NCI-H1436 (cell line): Measurements from ENCODE around the gene RBBP4.
A peak's percentile ranks its signal among the peaks of the same experiment; 100 is the strongest.
"Not testable (repeated sequence)": the region's sequence is repeated elsewhere in the genome, so short reads cannot be mapped to it uniquely, and the experiment has no call there.

Experiments
- DNase-seq: peaks from one replicate; lab custom pipeline; 2025; lab: John Stamatoyannopoulos, UW

RBBP4 gene

GRCh38 chr1:32693455-32694174 is 42.6 kb downstream of the RBBP4 start:
- DNase-seq: no peak

GRCh38 chr1:32695098-32695904 is 44.3 kb downstream of the RBBP4 start:
- no peak for DNase-seq

GRCh38 chr1:32696041-32696440 is 45.0 kb downstream of the RBBP4 start:
- DNase-seq: no peak

- not testable (repeated sequence) for DNase-seq
Measured at GRCh38 chr1:32696996-32697395, 46.0 kb downstream of the RBBP4 start.

GRCh38 chr1:32701421-32701911 is 50.5 kb downstream of the RBBP4 start:
- no peak for DNase-seq

GRCh38 chr1:32701951-32702598 is 51.1 kb downstream of the RBBP4 start:
- DNase-seq: no peak

GRCh38 chr1:32702599-32703478 is 51.8 kb downstream of the RBBP4 start, which contains the start of gene SYNC:
SYNC (minus strand) TSS chr1:32702770; CDS start chr1:32702660, 110 bp downstream.
- no peak for DNase-seq

GRCh38 chr1:32703479-32704291 is 52.7 kb downstream of the RBBP4 start:
- no peak for DNase-seq

- DNase-seq: no peak
Measured at GRCh38 chr1:32705516-32705915, 54.5 kb downstream of the RBBP4 start.

- DNase-seq: no peak
Measured at GRCh38 chr1:32706491-32706890, 55.5 kb downstream of the RBBP4 start.

GRCh38 chr1:32709075-32709474 is 58.1 kb downstream of the RBBP4 start:
- DNase-seq: peak; percentile 18

- DNase-seq: no peak
Measured at GRCh38 chr1:32709476-32709875, 58.5 kb downstream of the RBBP4 start.

- DNase-seq: not testable (repeated sequence)
Measured at GRCh38 chr1:32711221-32711620, 60.2 kb downstream of the RBBP4 start.

- DNase-seq: no peak
Measured at GRCh38 chr1:32713081-32713480, 62.1 kb downstream of the RBBP4 start.

GRCh38 chr1:32714277-32714676 is 63.3 kb downstream of the RBBP4 start:
- no peak for DNase-seq

GRCh38 chr1:32715901-32716311 is 64.9 kb downstream of the RBBP4 start:
- DNase-seq: no peak

- DNase-seq: peak; percentile 96
Measured at GRCh38 chr1:32716312-32717148, 65.5 kb downstream of the RBBP4 start.

- no peak for DNase-seq
Measured at GRCh38 chr1:32717503-32717902, 66.5 kb downstream of the RBBP4 start.

- DNase-seq: no peak
Measured at GRCh38 chr1:32718036-32718435, 67.0 kb downstream of the RBBP4 start.

- DNase-seq: no peak
Measured at GRCh38 chr1:32718527-32718926, 67.5 kb downstream of the RBBP4 start.
